Stimulated activated CD8-positive, alpha-beta memory T cell treated with anti-CD3 and anti-CD28 coated beads, Interleukin-4, amount 100 ng/mL, for 4 hours (primary cell): ENCODE results near the gene ZXDC.

Source experiments
- DNase-seq, 2 donors: peaks; one replicate each; pipeline ENCODE4 v3.0.0-alpha.2; 2020; ENCODE audit warnings: low read depth in 2 of 2, low spot score in 1 of 2

Gene ZXDC, protein sequence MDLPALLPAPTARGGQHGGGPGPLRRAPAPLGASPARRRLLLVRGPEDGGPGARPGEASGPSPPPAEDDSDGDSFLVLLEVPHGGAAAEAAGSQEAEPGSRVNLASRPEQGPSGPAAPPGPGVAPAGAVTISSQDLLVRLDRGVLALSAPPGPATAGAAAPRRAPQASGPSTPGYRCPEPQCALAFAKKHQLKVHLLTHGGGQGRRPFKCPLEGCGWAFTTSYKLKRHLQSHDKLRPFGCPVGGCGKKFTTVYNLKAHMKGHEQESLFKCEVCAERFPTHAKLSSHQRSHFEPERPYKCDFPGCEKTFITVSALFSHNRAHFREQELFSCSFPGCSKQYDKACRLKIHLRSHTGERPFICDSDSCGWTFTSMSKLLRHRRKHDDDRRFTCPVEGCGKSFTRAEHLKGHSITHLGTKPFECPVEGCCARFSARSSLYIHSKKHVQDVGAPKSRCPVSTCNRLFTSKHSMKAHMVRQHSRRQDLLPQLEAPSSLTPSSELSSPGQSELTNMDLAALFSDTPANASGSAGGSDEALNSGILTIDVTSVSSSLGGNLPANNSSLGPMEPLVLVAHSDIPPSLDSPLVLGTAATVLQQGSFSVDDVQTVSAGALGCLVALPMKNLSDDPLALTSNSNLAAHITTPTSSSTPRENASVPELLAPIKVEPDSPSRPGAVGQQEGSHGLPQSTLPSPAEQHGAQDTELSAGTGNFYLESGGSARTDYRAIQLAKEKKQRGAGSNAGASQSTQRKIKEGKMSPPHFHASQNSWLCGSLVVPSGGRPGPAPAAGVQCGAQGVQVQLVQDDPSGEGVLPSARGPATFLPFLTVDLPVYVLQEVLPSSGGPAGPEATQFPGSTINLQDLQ

DNA sequence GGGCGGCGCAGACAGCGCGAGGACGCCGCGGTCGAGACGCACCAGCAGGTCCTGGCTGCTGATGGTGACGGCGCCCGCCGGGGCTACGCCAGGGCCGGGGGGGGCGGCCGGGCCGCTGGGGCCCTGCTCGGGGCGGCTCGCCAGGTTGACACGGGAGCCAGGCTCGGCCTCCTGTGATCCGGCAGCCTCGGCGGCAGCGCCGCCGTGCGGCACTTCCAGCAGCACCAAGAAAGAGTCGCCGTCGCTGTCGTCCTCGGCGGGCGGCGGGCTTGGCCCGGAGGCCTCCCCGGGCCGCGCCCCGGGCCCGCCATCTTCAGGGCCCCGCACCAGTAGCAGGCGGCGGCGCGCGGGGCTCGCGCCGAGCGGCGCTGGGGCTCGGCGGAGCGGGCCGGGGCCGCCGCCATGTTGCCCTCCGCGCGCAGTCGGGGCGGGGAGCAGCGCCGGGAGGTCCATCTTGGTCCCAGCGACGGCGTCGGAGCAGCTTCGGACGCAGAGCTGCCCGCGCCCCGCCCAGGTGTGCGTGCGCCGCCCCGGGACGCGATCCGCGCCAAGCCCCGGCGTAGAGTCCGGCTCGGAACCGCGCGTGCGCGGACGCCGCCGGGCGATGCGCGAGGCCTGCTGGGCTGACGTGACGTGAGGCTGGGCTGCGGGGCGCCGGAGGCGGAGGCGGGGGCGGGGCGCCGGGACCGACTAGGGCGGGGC, at the start of gene ZXDC:
ZXDC (minus strand) TSS at position 479 of the 702 bp plus-strand sequence; CDS start at position 453, 26 bp downstream.
- DNase-seq = peak; percentile 78 to 87

DNA sequence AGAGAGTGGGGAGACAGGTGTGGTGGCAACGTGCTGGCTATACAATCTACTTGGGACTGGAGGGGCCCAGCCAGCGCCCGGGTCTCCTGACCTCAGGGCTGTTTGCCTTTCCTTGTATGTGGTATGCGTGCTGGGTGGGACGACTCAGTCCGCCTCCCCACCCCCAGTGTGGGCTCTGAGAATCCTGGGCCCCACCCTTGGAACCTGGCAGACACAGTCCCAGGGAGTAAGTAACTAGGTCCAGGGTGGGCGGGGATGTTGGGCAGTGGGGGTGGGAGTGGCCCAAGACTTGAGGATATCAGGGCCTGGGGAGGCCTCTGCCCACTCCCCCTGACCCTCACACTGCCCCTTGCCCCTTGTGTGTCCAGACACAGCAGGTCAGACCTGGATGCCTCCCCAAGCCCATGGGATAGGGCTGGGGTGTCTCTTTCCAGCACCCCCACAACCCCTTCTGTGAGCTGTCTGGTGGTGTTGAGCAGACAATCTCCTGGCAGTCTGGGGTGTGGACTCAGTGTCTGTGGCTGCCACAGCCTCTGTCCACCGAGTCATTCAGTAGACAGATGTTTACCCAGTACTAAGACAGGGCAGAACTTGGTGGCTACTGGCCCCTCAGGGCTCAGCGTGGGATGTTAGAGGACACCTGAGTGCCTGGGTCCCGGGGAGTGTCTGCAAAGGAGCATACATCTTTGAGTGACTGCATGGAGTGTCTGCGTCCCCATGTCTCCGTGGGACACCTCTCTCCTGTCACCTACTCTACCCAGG, 49.6 kb upstream of the ZXDC start:
- no peak for DNase-seq

DNA sequence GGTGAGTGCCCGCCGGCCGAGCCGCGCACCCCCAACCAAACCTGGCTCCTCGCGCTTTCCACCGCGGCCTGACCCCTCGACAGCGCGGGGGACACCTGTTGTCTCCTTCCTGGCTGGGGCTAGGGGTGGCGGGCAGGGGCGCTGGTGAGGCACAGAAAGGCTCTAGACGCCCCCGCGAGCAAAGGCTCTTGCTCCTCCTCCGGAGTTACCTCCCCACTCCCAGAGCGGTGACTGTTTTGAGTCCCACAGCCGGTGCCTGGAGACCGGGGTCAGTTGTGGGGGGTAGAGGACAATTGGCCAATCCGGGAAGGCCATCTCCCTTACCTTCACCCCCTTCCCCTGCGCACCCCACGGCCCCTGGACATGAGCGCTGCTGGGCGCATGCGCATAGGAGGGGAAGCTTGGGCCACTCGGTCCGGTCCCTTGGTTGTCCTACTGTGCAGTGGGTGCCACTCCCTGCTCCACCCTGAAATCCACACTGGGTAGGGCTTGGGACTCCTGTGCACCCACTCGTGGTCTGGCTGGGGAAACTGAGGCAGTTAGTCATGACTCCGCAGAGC, 48.8 kb upstream of the ZXDC start:
- DNase-seq = no peak

DNA sequence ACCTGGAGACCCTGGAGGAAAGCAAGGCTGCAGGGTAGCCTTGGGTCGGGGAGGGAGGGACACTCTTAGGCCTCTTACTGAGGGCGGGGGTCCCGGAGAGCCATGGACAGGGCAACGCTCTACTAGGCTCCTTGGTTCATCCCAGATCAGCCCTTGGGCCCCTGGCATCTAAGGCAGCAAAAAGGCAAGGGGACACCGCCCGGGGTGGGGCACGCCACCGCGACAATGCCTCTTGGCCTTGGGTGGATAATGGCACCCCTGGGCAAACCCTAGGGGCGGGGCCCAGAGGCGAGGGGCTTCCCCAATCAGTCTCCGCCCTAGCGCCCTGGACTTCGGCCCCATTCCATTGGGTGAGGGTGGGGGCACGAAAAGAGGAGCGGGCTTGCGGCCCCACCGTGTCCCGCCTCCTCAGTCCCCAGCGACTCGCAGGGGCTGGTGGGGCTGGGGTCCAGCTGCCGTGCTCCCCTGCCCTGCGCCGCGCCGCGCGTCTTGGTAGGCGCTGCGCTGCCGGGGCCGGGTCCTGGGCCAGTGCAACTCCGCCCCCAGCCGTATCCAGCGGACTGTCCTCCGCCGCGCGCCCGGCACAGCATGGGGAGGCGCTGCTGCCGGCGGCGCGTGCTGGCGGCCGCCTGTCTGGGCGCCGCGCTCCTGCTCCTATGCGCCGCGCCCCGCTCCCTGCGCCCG, 48.2 kb upstream of the ZXDC start, which contains the start of gene CHST13:
CHST13 (plus strand) TSS at position 411 of the 684 bp plus-strand sequence; CDS start at position 589, 178 bp downstream.
- DNase-seq = no peak

DNA sequence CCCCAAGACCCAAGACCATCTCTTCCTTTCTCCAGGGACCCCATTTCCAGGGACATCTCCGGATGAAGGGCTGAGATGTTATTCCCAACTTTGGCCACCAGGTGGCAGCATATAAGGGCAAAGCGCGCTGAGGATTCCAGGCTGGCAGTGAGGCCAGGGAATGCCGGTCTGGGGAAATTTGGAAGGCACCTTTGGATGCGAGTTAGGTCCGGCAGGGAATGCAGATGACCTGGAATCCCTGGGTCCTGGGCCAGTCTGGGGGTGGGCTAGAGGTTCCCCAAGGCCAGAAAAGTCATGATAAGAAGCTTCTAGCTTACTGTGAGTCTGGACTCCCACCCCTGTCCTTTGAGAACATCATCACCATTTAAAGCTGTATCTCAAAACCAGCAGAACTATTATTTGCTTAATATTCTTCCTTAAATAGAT, 46.7 kb upstream of the ZXDC start:
- DNase-seq = peak in 1 of 2 donors; percentile 5

DNA sequence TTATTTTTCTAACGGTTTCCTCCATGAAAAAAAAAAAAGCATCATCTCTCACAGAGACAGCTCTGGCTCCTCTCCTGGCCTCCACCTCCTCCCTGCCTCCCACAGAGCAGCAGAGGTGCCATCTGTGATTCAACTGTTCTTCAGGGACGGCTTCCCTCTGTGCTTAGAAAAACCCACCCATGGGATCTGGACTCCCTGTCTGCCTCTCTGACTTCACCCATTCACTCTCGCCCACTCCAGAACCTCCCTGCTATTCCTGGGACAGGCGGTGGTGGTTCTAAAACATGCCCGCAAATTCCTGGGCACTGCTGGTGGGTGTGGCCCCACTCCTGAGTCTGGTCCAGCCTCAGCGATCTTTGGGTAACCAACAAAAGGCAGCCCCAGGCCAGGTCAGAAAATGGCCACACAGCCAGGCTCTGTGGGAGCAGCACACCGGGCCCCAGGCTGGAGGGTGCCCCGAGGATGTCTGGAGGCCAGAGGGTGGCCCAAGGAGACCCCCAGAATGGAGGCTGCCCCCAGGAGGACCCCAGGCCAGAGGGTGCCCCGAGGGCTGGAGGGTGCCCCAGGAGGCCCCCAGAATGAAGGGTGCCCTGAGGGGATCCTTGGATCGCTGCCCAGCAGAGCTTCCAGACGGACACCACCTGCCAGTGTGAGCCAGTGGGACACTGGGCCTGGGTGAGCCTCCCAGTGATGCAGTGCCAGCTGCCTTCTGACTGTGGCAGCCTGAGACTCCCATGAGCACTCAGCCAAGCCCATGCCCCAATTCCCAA, 45.6 kb upstream of the ZXDC start:
- no peak for DNase-seq

DNA sequence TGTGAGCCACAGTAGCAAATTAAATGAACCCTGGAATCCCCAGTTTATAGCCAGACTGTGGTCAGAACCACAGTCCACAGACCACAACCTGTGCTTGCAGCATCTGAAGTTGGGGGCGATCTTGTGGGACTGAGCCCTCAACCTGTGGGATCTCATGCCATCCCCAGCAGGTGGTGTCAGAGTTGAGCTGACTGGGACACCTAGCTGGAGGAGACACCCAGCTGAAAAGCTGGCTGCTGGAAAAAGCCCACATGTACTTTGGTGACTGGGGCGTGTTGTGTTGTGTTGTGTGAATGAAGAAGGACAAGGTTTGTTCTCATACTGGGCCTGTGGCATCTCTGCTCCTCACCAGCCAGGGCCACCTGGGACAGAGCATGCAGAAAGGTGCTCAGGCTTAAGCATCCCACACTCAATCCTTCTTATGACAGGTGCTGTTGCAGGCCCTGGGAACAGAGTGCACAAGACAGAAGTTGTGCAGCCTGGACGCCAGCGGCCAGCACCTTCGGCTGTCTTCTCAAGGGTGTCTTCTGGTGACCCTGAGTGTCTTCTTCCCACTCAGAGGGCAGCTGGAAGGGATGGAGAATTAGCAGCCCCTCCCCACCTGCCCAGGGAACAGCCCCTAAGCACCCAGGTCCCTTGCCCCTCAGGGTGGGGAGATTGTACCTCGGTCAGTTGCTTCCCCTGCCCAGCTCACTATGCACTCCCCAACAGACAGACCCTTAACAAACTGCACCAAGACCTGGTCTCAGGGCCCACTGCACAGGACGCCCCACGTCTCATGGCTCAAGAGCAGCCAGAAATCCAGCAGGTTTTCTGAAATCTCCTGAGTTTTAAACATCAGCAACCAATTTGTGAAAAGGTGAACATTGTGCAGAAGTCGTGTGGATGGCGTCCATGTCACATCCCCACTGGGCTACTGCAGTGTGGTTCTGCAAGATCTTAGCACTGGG, 44.1 kb upstream of the ZXDC start:
- no peak for DNase-seq

DNA sequence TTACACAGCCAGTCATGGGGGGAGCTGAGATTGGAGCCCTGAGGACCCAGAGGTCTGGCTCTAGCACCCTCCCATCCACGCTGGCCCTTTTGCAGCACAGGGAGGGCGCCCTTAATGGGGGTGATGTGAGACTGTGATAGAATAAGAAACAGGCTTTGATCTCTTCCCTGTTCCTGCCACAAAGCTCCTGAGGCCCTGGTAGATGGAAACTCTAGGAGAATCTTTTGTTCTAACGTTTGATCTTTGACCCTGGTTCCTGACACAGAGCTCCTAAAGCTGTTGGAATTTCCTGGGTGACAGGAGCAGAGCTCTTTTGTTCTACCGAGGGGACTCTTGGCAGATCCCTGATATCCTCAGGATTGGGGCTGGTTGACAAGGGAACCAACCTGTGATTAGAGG, 43.1 kb upstream of the ZXDC start:
- no peak for DNase-seq

DNA sequence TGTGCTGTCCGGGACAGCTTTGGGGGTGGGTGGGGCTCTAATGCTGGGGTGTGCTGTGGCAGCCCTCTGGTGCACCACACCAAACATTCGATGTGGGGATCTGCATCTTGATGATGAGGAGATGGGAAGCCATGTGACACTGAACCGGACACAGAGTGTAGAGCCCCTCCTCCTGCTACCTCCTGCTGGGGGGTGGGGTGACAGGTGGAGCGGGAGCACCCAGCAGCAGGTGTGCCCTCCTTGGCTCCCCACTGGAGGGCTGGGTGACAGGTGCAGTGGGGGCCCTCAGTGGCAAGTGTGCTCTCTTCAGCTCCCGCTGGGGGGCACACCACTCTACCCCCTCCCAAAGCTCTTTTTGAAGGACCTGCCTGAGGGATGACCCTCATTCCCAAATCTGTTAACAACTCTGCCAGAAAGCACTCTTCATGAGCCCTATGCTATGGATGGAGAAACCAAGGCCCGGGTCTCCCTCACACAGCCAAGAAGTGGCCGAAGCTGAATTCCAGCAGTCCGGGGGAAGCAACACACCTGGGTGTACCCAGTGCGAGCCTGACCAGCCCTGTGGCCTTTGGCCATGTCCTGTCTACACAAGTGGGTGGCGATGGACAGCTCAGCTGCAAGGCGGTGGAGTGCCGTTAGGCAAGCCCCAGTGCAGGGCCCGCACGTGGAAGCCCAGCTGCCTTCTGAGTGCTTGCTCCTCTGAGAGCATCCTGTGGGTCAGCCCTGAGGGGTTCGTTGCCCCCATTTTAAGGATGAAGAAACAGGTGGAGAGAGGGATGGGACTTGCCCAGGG, 42.5 kb upstream of the ZXDC start:
- DNase-seq = no peak

DNA sequence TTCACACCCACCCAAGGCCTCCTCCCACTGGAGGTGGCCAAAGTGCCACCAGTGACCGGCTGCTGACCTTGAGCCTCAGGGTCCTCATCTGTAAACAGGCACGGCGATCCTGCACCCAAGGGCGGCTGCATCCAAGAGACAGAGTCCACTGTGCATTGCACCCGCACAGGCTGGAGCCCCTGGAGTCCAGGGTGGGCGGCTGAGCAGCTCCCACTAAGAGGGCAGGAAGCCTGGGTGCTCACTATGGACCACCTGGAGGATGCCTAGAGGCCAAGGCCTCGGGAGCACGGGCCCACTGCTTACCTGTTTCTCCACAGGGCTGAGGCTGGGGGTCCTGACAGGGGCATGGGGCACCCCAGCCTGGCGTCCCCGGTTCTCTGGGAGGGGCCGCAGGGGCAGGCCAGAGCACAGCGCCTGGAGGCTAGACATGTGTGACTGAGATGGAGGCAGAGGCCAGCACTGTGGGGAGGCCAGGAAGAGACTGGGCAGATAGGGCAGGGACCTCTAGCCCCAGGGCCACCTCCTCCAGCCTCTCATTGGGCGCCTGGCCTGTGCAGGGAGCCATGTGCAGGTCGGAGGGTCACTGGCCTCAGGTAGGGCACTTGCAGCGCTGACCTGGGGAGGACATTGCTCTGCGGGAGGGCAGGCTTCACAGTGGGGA, 41.7 kb upstream of the ZXDC start, which contains the start of gene UROC1:
UROC1 (minus strand) TSS at position 483 of the 661 bp plus-strand sequence; CDS start at position 429, 54 bp downstream.
- DNase-seq = no peak

DNA sequence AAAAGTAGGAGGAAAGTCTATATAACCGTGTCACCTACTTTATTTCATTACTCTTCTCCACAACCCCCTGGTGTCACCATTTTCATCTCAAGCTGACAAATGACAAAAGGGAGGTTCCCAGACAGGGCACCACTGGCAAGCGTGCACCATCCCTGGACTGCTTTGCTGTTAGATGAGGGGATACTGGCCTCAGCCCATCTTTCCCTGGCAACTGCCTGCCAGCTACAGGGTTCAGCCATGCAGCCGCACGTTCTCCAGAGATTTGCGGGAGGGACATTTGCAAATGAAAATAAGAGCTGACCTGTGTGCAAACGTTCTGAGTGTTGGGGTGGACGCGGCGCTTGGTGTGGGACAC, 41.2 kb upstream of the ZXDC start:
- no peak for DNase-seq

DNA sequence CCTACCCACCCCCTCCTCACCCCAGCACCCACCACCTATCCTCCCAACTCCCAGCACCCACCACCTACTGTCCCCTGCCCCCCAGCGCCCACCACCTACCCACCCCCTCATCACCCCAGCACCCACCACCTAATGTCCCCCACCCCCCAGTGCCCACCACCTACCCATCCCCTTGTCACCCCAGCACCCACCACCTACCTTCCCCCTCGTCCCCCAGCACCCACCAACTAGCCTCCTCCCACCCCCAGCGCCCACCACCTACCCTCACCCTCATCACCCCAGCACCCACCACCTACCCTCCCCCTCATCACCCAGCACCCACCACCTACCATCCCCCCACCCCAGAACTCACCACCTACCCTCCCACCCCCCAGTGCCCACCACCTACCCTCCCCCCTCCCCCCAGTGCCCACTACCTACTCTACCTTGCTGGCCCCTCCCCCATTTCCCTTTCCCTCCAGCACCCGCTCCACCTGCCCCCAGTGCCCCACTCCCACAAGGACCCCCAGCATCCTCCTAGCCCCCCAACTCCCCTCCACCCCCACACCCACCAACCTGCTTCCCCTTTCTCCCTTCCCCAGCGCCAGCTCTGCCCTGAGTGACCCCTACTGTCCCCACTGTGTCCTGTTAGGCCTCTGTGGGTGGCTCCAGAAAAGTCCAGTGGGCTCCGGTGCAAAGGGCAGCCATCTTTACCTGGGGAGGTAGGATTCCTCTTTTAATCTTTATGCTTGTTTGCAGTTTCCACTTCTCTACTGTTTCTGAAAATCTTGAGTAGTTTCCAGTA, 40.7 kb upstream of the ZXDC start:
- DNase-seq = no peak

DNA sequence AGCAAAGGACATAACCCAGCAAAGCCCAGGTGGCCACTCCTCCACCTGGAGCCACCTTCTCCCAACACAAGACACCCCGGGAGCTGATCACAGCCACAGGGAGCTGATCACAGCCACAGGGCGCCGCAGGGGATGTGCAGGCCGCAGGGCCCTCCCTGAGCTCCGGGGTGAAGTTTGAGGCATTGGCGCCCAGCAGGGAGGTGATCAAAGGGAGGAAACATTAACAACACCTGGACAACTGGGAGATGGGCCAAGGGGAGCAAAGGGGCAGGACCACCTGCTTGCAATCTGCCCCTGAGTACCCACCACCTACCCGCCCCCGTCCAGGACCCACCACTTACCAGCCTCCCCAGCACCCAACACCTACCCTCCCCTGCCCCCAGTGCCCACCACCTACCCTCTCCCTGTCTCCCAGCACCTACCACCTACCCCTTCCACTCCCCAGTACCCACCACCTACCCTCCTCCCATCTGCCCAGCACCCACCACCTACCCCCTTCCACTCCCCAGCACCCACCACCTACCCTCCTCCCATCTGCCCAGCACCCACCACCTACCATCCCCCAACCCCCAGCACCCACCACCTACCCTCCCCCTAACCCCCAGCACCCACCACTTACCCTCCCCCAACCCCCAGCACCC, 39.5 kb upstream of the ZXDC start:
- DNase-seq = no peak

DNA sequence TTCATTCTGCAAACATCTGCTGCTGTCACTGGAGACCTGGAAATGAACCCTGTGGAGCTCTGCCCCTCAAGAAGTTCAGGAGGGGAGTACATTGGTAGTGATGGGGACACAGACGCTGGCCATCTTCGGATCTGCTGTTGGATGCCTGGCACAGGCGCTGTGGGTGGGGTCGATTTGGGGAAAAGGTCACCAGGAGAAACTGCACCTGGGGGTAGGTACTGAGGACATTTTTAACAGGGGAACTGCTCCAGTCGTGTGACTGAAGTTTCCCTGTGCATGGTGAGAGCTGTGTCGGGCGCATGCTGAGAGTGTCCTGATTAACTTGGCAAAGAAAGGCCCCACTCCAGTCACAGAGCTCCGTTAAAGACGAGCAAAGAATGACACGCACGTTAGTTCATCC, 38.5 kb upstream of the ZXDC start:
- no peak for DNase-seq

DNA sequence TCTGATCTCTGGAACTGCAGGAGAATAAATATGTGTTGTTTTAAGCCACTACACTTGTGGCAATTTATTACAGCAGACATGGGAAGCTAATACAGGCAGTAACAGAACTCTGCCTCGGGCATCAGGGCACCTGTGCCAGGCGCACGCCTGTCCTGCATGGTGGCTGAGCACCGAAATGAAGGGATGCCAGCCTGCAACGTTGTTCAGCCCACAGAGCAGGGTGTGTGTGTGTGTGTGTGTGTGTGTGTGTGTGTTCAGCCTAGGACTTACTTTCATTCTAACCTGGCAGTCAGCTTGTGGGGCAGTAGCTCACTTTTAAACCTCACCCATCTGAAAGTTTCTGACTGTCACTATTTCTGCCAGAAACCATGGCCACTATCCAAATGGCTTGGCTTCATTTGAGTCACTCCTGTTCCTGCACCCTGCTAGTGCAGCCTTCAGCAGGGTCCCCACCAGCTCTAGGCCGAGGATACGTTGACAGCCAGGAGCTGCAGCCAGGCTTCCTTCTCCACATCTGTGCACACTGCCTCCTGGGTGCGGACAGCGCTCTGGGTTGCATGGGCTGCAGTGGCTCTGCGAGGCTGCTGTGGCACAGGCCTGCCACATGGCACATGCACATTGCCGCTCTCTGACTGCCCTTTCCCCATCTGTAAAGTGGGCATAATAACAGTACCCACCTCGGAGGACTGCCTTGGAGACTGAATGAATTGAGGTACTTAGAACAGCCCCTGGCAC, 37.4 kb upstream of the ZXDC start:
- DNase-seq = no peak
